HEK293T (cell line): ENCODE data around the gene ADGRA3.

ENCODE experiments used
- CTCF ChIA-PET: fragments of 350-600 bp; formaldehyde crosslinking; extraction: SDS; loops from one replicate; lab custom pipeline; 2021; ENCODE audit warnings: antibody characterized with exemption, inconsistent platforms; lab: Yijun Ruan, JAX
- POLR2A ChIA-PET: fragments of 350-600 bp; formaldehyde crosslinking; extraction: SDS; loops from one replicate; lab custom pipeline; 2020; ENCODE audit warnings: antibody characterized with exemption, inconsistent platforms; lab: Yijun Ruan, JAX
- DNase-seq: peaks from one replicate; pipeline ENCODE4 v3.0.0; 2012; ENCODE audit warnings: mixed read lengths; ENCODE audit errors: extremely low spot score
- ARNT ChIP-seq: fragments of 450-650 bp; IDR thresholded peaks from 2 replicates; pipeline ENCODE4 v1.6.1; 2017; ENCODE audit warnings: mild to moderate bottlenecking
- BHLHE40 ChIP-seq: fragments of 450-650 bp; IDR thresholded peaks from 2 replicates; pipeline ENCODE4 v1.6.1; 2016; ENCODE audit warnings: mild to moderate bottlenecking, moderate library complexity, borderline replicate concordance
- CTBP1 ChIP-seq: fragments of 450-650 bp; IDR thresholded peaks from 2 replicates; pipeline ENCODE4 v1.6.1; 2016; ENCODE audit warnings: borderline replicate concordance
- ELF4 ChIP-seq: fragments of 450-650 bp; IDR thresholded peaks from 2 replicates; pipeline ENCODE4 v1.6.1; 2017; ENCODE audit warnings: antibody characterized with exemption
- FOXA1 ChIP-seq: fragments of 450-650 bp; IDR thresholded peaks from 2 replicates; pipeline ENCODE4 v1.6.1; 2016; ENCODE audit warnings: mild to moderate bottlenecking
- FOXK2 ChIP-seq: fragments of 450-650 bp; IDR thresholded peaks from 2 replicates; pipeline ENCODE4 v1.6.1; 2016; ENCODE audit warnings: mild to moderate bottlenecking
- FOXM1 ChIP-seq: fragments of 450-650 bp; IDR thresholded peaks from 2 replicates; pipeline ENCODE4 v1.6.1; 2017; ENCODE audit warnings: mild to moderate bottlenecking, borderline replicate concordance
- HDGF ChIP-seq: fragments of 450-650 bp; IDR thresholded peaks from 2 replicates; pipeline ENCODE4 v1.6.1; 2017; ENCODE audit warnings: antibody characterized with exemption, borderline replicate concordance
- L3MBTL2 ChIP-seq: fragments of 450-650 bp; conservative IDR thresholded peaks from 2 replicates; pipeline ENCODE4 v1.6.1; 2016; ENCODE audit warnings: mild to moderate bottlenecking
- LEF1 ChIP-seq: fragments of 450-650 bp; IDR thresholded peaks from 2 replicates; pipeline ENCODE4 v1.6.1; 2017; ENCODE audit warnings: mild to moderate bottlenecking, borderline replicate concordance
- NFRKB ChIP-seq: fragments of 450-650 bp; IDR thresholded peaks from 2 replicates; pipeline ENCODE4 v1.6.1; 2016; ENCODE audit warnings: mild to moderate bottlenecking, moderate library complexity
- PKNOX1 ChIP-seq: fragments of 450-650 bp; IDR thresholded peaks from 2 replicates; pipeline ENCODE4 v1.6.1; 2016
- SP1 ChIP-seq: fragments of 450-650 bp; IDR thresholded peaks from 2 replicates; pipeline ENCODE4 v1.6.1; 2017
- SUZ12 ChIP-seq: fragments of 450-650 bp; IDR thresholded peaks from 2 replicates; pipeline ENCODE4 v1.6.1; 2016; ENCODE audit warnings: mild to moderate bottlenecking
- TARDBP ChIP-seq: fragments of 450-650 bp; IDR thresholded peaks from 2 replicates; pipeline ENCODE4 v1.6.1; 2016
- ZNF384 ChIP-seq: fragments of 450-650 bp; IDR thresholded peaks from 2 replicates; pipeline ENCODE4 v1.6.1; 2016

The ADGRA3 gene

GRCh38 chr4:22500831-22501714, 14.8 kb downstream of the ADGRA3 start:
- no peak for DNase-seq
- TF ChIP-seq SUZ12 (no peak), NFRKB (no peak), LEF1 (no peak), L3MBTL2 (no peak), FOXM1 (no peak), ELF4 (no peak), PKNOX1 (no peak), ARNT (no peak), FOXA1 (no peak), HDGF (no peak), CTBP1 (no peak), SP1 (no peak), BHLHE40 (no peak), TARDBP (no peak), FOXK2 (no peak), ZNF384 (no peak)
- ChIA-PET CTCF (interaction anchor here (0.6 kb wide), 1 partner anchor 10 kb away, joined by 3 read pairs; no protein-coding TSS in a partner anchor), POLR2A (no interaction called here)

- TF ChIP-seq SUZ12 (no peak), PKNOX1 (peak; percentile 66), ZNF384 (no peak), TARDBP (no peak), FOXK2 (no peak)
- DNase-seq, result no peak
- POLR2A ChIA-PET, result no interaction called here
- CTCF ChIA-PET, result interaction anchor here (0.6 kb wide), 1 partner anchor 9 kb away, joined by 3 read pairs; no protein-coding TSS in a partner anchor
These were observed 15.7 kb downstream of the ADGRA3 start for GRCh38 chr4:22500128-22500611.

GRCh38 chr4:22498866-22499265, 17.0 kb downstream of the ADGRA3 start:
- TF ChIP-seq ARNT, result no peak
- TF ChIP-seq ELF4, result no peak
- TF ChIP-seq FOXK2, result no peak
- no peak for TF ChIP-seq HDGF
- no peak for TF ChIP-seq NFRKB
- no peak for TF ChIP-seq FOXM1
- no peak for TF ChIP-seq BHLHE40
- TF ChIP-seq SUZ12, result no peak
- TF ChIP-seq PKNOX1, result no peak
- no peak for TF ChIP-seq CTBP1
- TF ChIP-seq FOXA1, result no peak
- no peak for TF ChIP-seq ZNF384
- TF ChIP-seq L3MBTL2, result no peak
- no peak for TF ChIP-seq TARDBP
- TF ChIP-seq SP1, result no peak
- TF ChIP-seq LEF1, result no peak
- ChIA-PET POLR2A (no interaction called here), CTCF (no interaction called here)
- no peak for DNase-seq

- POLR2A ChIA-PET, result no interaction called here
- CTCF ChIA-PET, result no interaction called here
- TF ChIP-seq FOXK2, result no peak
- no peak for TF ChIP-seq HDGF
- TF ChIP-seq L3MBTL2, result no peak
- no peak for TF ChIP-seq ARNT
- TF ChIP-seq BHLHE40, result no peak
- no peak for TF ChIP-seq TARDBP
- TF ChIP-seq LEF1, result no peak
- no peak for TF ChIP-seq PKNOX1
- TF ChIP-seq ZNF384, result no peak
- no peak for TF ChIP-seq ELF4
- no peak for TF ChIP-seq SP1
- no peak for TF ChIP-seq NFRKB
- TF ChIP-seq FOXM1, result no peak
- TF ChIP-seq SUZ12, result no peak
- DNase-seq, result no peak
These were observed 19.6 kb downstream of the ADGRA3 start for GRCh38 chr4:22496165-22496813.

- DNase-seq, result no peak
- ChIA-PET POLR2A (no interaction called here), CTCF (no interaction called here)
- no peak for TF ChIP-seq SP1
- no peak for TF ChIP-seq ARNT
- TF ChIP-seq FOXA1, result no peak
- TF ChIP-seq ZNF384, result no peak
- no peak for TF ChIP-seq BHLHE40
- TF ChIP-seq HDGF, result no peak
- TF ChIP-seq NFRKB, result no peak
- TF ChIP-seq TARDBP, result no peak
- TF ChIP-seq PKNOX1, result no peak
- no peak for TF ChIP-seq SUZ12
- no peak for TF ChIP-seq ELF4
- no peak for TF ChIP-seq FOXK2
- TF ChIP-seq CTBP1, result no peak
- no peak for TF ChIP-seq FOXM1
- no peak for TF ChIP-seq L3MBTL2
- no peak for TF ChIP-seq LEF1
These were observed 22.3 kb downstream of the ADGRA3 start for GRCh38 chr4:22493523-22493922.
